GM21381 (cell line): ENCODE data around the gene SYNE1.
"Not testable (repeated sequence)": the region's sequence is repeated elsewhere in the genome, so short reads cannot be mapped to it uniquely, and the experiment has no call there.

ENCODE experiments used
- ATAC-seq: cut with Tn5 transposase; IDR thresholded peaks from one replicate; pipeline ENCODE4 v1.9.1; 2021; ENCODE audit warnings: mild to moderate bottlenecking, moderate library complexity; ENCODE audit not compliant: unreplicated experiment

Gene SYNE1

DNA sequence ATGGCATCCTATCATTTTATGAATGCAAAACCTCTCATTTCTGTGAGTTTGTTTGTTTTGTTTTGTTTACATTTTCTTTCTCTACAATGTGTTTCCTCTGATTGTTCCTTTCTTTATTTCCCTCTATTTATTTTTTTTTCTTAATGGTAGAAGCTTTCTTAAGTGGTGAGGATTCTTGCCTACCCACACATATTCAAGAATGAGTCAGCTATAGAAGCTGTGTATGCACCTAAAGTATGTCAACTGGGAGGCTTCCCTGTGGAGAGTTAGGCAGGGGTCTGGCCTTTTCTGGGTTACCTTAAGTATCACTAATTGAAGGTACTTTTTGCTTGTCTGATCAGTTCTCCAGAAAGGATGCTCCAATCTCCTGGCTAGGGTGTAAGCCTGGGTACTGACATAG lies 475.7 kb downstream of the SYNE1 start:
- ATAC-seq: no peak

DNA sequence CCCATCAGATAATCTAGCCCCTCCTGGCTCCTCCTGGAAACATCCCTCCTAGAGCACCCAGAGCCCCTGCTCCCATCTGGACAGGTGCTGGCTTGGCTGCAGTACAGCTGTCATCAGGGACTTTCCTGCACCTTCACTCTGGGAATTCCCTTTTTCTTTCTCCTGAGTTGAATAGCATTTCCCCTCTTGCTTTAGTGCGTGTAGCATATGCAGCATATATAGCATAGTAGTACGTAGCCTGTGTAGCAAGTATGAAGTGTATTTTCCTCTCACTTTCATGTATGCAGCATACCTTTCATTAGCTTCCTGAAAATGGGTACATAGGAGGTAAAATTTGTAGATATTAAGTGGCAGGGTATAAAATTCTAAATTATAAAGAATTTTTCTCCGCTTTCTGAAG lies 476.8 kb downstream of the SYNE1 start:
- peak; percentile 89 for ATAC-seq

DNA sequence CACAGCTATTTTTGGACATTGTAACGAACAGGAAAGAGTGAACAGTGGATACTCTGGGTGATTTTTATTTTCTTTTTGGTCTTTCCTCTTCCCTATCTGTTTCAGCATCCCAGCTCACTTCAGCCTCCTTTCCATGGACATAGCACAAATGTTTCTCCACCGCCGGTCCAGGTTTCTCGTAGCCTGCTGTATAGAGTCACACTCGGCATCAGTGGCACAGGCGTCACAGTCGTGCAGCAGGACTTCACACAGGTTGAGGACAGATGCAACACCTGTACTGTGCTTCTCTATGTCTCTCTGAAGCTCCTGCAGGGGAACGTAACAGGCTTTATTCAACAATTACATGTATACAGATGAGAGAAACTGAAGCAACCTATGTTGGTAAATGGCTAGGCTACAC lies 481.4 kb downstream of the SYNE1 start:
- ATAC-seq: no peak

DNA sequence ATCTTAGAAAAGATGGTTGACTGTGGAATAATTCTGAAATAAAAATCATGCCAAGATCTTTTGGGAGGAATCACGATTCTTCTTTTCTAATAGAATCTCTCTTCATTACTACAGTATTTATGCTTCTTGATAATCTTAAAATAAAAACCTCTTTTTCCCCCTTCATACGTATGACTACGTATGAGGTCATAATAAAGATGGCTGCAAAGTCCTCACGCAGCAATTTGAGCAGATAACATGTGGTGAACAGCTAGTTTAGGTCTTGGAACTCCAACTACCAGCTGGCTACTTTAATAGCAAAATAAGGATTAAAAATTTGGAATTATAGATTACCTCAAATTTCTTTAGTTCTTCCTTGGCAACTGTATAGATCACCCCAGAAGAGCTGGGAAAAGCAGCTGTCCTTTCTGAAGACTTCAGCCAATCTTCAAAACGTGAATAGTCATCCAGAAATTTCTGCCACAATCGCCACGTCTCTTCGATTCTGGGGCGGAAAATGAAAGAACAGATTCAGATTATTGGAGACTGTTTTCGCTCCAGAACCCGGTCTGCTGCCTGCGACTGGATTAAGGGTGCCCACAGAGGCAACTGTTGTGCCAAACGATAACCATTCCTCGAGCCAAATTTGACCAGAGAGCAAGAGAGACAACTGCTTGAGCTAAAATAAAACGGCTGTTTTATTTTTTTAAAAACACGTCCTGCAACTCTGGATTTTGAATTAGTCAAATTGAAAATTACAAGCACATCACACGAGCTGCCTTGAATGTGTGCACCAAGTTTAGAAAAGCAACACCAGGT lies 482.4 kb downstream of the SYNE1 start:
- no peak for ATAC-seq

DNA sequence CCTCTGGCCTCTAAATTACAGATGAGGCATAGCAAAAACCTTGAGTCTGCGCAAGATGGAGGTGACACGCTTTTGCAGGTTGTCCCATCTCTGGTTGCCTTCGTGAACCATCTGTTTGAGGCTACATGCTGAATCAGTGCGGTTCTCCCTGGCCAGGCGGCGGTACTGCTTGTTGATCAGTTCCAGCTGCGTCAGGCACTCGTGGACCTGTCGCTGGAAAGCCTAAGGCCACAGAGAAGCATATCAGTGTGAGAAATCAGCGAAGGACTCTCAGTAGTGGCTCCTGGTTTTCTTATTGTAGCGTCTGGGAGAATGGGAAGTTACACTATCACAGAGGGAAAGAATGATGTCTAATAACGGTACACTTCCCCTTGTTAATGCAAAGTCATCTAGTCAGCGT lies 485.2 kb downstream of the SYNE1 start:
- ATAC-seq: no peak

DNA sequence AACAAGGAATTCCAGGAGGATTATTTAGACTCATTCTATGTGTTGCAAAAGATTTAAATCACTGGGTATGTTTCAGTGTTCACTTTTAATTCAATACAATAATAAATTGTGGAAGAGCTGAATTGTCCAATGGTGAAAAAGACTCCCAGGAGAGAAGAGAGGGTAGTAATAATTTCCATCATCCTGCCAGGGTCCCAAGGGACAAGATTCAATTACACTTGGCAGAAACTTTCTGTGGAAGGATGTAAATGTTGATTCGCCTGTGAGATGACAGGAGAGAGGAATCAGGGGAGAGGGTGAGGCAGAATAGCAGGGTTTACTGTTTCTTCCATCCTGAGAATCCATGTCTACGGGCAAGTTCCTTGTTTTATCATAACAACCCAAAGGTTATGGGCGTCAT lies 487.0 kb downstream of the SYNE1 start:
- no peak for ATAC-seq

DNA sequence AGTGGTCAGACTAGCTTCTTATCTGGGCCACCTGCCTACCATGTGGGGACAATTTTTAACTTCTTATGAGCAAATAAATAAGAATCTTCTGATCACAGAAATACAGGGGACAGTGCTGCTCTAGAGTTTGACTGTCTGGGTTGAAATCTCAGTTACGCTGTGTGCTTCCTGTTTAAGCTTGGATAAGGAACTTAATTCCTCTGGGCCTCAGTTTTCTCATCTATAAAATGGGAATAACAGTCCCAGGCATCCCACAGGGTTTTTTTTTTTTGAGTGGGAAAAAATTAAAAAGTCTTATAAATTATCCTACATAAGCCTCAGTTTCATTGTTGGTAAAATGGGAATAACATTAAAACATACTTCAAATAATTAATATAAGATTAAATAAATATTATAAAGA lies 488.8 kb downstream of the SYNE1 start:
- ATAC-seq: no peak

DNA sequence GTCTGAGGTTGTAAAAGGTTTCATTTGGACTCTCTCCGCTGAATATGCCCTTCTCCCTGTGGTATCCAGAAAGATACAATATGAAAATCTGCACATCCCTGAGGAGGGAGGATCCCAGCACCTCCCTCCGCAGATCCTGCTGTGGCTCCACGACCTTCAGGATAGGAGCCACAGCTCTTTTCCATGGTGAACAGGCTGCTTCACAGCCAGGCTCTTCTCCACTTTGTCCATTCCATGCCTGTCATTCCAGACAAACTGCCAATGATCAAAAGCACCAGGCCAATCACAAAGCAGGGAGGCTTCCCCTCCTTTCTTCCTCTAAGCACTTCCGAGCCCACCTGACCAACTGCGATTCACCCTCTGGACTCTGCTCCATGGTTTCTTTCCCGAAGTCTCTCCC lies 489.9 kb downstream of the SYNE1 start:
- no peak for ATAC-seq

DNA sequence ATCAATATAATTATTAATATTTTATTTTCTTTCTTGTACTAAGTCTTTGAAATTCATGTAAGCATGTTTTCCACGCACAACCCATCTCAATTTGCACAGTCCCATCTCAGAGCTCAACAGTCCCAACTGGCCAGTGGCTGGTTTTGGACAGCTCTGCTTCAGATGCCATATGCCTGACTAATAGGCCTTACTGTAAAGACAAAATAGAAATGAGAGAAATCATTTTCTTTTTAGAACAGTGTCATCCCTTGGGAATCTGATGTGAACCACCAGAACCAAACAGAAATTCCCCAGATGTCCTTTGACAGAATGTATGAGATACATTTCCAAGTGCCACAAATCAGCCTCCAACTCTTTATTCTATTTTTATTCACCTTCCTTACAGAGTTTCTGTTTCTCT lies 490.8 kb downstream of the SYNE1 start:
- no peak for ATAC-seq

DNA sequence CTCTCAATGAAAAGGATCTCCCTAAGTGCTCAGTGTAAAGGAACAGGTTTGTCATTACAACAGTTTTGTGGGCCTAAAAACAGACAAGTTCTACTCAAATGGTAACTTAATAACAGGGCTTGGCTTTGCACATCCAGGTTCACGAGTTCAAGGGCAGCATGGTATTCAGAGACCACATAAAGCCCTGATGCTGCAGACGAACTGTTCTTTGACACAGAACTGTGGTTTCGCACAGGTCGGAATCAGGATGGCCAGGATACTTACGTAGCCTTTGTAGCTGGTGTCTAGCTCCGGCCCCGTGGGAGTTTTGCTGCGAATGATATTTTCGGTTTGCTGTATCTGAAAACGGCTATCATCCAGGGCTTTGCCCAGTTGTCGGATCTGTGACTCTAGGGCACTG lies 493.8 kb downstream of the SYNE1 start:
- no peak for ATAC-seq

DNA sequence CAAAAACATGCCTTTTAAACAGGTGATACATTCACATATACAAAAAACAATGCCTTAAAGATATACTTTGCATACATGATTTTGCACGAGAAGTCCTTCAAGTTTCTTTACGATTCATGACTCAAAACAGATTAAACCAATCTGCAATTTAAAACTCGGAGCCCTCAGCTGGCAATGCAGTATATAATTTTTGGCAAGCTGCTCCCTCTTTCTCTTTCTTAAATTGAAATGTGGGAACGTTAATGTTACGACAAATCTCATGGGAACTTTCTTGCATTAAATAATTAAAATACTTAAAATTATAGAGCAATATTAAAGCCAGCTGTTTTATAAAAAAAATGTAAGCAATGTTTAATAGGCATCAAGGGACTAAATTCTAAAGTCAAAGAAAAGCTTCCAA lies 495.1 kb downstream of the SYNE1 start:
- ATAC-seq: no peak

DNA sequence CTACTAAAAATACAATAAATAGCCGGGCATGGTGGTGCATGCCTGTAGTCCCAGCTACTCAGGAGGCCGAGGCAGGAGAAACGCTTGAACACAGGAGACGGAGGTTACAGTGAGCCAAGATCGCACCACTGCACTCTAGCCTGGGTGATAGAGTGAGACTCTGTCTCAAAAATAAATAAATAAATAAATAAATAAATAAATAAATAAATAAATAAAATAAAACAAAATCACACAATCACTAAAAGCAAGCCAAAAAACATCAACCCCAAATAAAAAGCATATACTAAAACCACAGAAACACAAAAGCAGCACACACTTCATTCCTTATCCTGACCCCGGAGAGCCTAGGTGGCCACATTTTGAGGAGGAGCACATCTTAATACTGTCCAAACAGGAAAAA lies 498.8 kb downstream of the SYNE1 start:
- ATAC-seq: not testable (repeated sequence)

DNA sequence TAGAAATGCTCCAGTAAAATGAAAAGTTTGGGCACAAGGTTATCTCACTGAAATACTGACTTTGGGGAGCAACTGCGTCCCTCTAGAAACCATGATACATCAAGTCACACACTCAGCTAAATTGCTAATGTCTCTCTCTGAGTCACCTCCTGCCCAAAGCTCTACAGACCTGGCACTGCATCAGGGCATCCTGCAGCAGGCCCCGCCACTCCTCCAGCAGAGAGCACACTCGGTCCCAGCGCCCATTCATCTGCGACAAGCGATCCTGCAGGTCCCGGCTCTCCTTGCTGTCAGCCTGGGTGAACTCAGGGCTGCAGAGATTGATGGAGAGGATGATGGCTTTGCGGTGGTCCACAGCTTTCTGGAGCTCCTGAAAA lies 500.7 kb downstream of the SYNE1 start:
- no peak for ATAC-seq

DNA sequence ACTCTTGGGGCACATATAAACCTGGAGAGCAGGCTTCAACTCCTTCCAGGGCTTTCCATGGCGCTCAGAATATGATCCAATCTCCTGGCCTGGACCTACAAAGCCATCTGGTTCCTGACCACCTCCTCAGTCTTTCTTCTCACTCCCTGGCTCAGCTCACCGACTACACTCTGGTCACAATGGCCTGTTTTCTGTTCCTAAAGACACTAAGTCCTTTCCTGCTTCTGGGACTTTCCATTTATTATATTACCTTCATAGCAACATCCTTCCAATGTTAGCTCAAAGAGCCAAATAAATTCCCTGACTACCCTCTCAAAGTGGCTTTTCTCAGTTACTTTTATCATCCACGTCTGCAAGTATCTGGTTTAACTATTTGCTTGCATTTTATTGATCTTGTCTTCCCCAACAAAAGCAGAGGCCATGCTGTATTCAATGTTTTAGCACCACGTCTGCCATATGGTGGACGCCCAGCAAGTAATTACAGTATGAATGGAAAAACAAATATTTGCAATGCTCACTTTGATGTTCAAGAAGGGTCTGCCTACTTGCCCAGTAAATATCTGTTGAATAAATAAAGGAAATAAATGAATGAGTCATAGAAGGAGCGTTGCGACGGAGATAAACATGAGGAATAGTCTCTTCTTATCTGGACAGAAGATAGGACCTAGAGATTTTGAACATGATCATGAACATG lies 501.3 kb downstream of the SYNE1 start:
- no peak for ATAC-seq

DNA sequence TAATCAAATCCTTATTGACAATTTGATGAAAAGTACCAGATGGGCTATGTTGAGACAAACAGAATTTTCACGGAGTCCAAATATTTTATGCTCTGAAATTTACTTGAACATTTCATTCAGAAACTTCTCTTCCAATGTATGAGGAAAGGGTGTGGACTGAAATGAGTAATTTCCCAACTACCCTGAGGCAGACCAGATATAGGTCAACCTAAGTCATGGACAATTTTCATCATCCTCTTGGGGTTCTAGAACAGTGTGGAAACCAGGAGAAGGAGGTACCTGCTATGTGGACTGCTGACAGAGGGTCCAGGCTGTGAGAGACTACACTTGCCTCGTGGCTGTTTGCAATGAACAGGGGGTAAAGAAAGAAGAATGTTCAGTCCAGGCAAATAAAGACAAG lies 506.7 kb downstream of the SYNE1 start:
- ATAC-seq: no peak

DNA sequence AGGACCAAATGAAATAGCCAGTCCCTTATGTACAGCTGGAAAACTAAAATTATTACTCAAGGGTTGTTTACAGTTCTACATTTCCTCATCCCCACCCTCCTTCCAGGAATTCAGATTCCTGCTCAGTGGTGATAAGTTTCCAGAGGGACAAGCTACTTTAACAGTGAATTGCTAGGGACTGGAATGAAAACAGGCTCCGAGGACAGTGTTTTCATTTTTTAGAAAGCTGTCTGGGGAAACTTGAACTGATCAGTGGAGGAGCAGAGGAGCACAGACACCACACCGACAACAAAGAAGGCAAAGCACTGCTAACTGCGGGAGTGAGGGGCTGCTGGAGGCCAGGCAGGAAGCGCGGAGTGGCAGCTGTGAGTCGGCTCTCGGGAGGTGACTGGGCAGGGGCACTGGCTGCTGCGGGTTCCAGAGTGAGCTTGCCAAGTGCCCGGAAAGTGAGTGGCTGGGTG lies 507.4 kb downstream of the SYNE1 start:
- no peak for ATAC-seq

DNA sequence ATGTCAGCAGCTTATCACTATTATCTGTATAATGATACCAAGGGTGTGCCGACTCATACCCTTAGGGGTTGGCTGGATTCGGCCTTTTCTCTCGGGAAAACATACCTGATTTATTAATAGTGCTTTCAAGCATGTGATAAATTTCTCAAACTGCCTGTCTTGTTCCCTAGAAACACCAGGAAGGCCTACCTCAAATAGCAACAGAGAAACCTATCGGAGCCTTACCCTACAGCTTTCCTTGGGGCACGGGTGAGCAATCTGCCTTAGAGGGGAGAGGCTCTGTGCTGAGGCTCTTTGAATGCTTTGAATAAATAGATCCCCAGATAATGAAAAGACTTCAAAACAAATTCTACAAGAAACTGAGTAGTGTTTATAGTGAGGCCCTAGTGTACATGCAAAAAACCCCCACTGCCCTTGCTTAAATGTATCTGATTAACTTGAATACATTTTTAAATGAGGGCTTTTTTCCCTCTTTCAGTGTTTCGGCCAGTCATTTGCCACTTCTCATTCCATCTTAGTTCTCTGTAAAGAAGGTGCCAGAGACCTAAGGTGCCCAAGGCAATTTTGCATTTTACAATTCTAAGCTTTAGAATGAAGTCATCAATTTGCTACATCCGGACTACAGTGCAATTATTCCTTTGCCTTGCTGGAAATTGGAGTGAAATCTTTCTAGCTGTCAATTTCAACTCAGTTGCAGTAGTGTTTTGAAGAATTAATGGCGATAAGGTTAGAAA lies 509.6 kb downstream of the SYNE1 start:
- ATAC-seq: no peak

DNA sequence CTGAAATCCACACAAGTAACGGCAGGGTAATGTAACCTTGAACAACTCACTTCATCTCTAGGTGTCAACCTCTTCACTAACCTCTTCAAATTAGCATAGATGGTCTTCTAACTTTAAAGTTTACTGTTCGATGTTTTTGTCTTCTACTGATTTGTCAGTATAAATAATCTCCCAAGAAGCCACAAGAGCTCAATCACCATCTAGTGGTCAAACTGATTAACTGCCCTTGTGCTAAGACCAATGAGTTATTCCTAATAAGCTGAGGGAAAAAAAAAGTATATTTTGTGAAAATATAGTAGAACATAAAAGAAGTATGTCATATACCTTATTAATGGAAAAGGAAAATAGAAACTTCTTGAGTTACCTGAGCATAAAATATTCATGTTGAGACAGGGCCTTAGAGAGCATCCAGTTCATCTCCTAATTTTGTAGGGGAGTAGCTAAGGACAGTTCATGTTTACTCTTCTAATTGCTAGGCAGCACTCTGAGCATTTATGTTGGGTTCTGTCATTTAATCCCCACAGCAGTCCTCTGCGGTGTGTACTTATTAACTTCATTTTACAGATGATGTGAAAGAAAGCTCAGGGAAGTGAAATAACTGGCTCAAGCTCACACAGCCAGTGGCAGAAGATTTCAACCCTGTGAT lies 512.6 kb downstream of the SYNE1 start:
- peak; percentile 61 for ATAC-seq

DNA sequence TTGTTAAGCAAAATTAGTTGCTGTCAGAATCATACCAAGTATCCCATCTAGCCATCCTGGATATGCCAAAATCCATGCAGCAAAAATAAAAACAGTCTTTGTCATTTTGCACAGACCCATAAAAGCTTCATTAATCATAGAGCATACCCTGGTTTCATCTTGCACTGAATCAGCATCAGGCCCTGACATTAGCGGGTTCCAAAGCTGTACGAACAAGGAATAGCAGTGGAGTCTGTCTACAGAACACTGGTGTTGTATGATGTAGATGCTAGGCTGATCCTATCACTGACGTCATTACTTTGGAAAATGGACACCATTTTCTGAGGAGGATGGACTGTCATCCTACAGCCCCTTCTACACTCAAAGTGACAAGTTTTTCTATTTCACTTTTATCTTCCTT lies 514.1 kb downstream of the SYNE1 start:
- ATAC-seq: no peak

DNA sequence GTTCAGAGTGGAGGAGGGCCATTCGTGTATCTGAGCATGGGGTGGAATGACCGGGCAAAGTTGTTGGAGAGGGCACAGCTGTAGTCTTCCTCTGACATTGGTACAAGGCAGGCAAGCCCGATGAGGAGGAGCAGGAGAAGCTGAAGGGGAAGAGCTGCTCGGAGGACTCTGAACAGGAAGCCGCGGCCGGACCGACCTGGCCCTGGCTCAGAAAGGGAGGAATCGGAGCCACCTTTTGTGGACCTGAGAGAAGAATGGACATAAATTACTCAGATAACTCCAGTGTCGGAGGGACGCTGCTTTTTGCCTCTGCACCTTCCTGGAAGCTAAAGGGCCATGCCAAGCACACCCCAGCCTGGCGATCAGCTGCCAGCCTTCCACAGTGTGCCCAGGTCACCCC lies 514.7 kb downstream of the SYNE1 start:
- no peak for ATAC-seq

DNA sequence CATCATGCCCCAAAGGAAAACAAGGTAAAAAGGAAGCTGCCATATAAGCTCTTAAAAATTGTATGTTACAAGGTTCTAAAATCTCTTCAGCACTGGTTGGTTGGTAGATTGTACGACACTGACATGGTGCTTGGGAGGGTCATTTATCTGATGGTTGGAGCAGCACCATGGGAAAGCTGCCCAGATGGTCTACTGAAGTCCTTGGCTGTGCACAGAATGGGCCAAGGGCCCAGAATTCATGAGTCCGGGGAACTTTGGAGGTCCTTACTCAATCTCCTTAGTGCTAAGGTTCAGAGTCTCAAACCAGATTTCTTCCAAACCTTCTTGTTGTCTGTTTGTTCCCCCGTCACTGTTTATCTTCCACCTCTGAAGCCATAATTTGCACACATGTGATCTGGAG lies 515.3 kb downstream of the SYNE1 start:
- no peak for ATAC-seq
